HS-27A (cell line): ENCODE measurements around the gene GALK1.
"Not testable (repeated sequence)": the region's sequence is repeated elsewhere in the genome, so short reads cannot be mapped to it uniquely, and the experiment has no call there.

Experiments
- DNase-seq: peaks from one replicate; pipeline ENCODE4 v3.0.0-alpha.2; 2012; ENCODE audit warnings: low read depth, missing footprints

The GALK1 gene

GRCh38 chr17:75764711-75765421 lies at the start of gene GALK1:
GALK1 (minus strand) TSS chr17:75765192; CDS start chr17:75765136, 56 bp downstream.
- no peak for DNase-seq

- DNase-seq, result no peak
Observed at GRCh38 chr17:75814021-75814395, 49.0 kb upstream of the GALK1 start.

- DNase-seq, result no peak
Observed at GRCh38 chr17:75813081-75814020, 48.4 kb upstream of the GALK1 start.

GRCh38 chr17:75812096-75813013 lies 47.4 kb upstream of the GALK1 start:
- DNase-seq, result no peak

GRCh38 chr17:75811174-75811573 lies 46.2 kb upstream of the GALK1 start:
- no peak for DNase-seq

GRCh38 chr17:75810756-75811155 lies 45.8 kb upstream of the GALK1 start:
- not testable (repeated sequence) for DNase-seq

GRCh38 chr17:75810216-75810615 lies 45.2 kb upstream of the GALK1 start:
- no peak for DNase-seq

- DNase-seq, result no peak
Observed at GRCh38 chr17:75809631-75810111, 44.7 kb upstream of the GALK1 start.

GRCh38 chr17:75808905-75809621 lies 44.1 kb upstream of the GALK1 start:
- no peak for DNase-seq

- no peak for DNase-seq
Observed at GRCh38 chr17:75808549-75808904, 43.5 kb upstream of the GALK1 start.

GRCh38 chr17:75807861-75808260 lies 42.9 kb upstream of the GALK1 start:
- no peak for DNase-seq

GRCh38 chr17:75806822-75807500 lies 42.0 kb upstream of the GALK1 start:
- DNase-seq, result no peak

GRCh38 chr17:75803883-75804282 lies 38.9 kb upstream of the GALK1 start:
- DNase-seq, result no peak

GRCh38 chr17:75799402-75799801 lies 34.4 kb upstream of the GALK1 start:
- no peak for DNase-seq

- DNase-seq, result no peak
Observed at GRCh38 chr17:75795820-75796607, 31.0 kb upstream of the GALK1 start.

- DNase-seq, result no peak
Observed at GRCh38 chr17:75793460-75793859, 28.5 kb upstream of the GALK1 start.

- no peak for DNase-seq
Observed at GRCh38 chr17:75791254-75791653, 26.3 kb upstream of the GALK1 start.

GRCh38 chr17:75785016-75785890 lies 20.3 kb upstream of the GALK1 start:
- no peak for DNase-seq

GRCh38 chr17:75784473-75785015 lies 19.6 kb upstream of the GALK1 start, which contains the start of gene UNK:
UNK (plus strand) TSS chr17:75784806; CDS start chr17:75784881, 75 bp downstream.
- peak; percentile 86 for DNase-seq
